Measurements from ENCODE around the gene SLC25A22.

SLC25A22 gene

GRCh38 chr11:788953-789940, 8.8 kb downstream of the SLC25A22 start:
- no peak for DNase-seq (ENCODE audit: low spot score)

GRCh38 chr11:788009-788640, 10.0 kb downstream of the SLC25A22 start:
- DNase-seq (ENCODE audit: low spot score): no peak

DNA sequence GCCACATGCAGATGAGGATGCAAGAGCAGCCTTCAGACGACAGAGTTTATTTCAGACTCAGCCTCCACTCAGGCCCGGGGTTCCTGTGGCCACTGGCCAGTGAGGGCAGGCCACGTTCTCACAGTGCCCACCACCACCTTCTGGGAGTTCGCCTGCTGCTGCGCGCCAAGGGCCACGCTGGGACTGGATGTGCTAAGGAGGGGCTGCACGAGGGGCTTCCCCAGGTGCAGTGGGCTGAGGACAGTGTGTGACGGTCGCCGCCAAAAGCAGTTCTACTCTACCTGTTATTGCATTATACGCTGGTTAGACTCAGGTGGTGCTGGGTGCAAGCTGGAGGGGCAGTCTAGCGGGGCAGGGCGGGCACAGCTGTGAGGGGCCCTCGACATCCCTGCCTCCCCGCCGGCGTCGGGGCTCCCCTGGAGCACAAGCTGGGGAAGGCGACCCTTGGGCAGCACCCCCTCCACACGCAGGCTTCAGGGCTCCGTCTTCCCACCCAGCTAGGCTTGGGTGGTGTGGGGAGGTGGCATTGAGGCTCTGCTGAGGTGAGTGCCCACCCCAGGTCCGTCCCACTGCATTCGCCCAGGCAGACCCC, 10.9 kb downstream of the SLC25A22 start:
- no peak for DNase-seq (ENCODE audit: low spot score)

DNA sequence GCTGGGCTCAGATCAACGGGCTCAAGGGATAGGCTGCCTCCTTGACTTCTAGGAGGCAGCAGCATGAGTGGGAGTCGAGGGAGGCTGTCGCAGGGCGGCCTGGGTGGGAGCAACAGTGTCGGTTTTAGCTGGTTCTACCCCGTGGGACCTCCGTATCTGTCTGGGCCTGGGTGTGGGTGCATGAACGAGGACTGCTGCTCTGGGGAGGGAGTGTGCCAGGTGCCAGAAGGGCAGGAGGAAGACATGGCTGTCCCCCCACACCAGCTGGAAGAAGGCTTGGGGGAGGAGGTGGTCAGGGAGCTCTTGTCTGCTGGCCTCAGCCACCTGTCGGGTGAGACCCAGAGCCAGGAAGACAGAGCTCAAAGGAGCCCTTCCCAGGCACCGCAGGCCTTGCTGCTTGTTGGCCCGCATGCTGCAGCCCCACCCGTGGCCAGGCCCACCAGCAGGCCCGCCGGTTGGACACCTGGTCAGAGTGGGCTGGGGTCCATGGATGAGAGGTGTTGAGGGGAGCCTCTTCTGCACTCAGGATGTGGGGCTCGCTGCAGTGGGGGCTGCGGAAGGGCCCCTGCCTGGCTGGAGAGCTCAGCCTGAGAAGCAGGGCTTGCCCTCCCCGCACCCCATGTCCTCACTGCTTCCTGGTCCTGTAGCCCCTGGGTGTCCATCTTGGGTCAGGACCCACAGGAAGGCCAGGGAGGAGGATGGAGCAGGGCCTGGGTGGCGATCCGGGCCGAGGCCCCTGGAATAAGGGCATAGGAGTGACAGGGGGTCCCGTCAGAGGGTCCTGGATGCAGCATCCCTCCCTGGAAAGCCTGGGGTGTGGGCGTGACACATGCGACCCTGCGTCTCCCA, 11.6 kb downstream of the SLC25A22 start:
- no peak for DNase-seq (ENCODE audit: low spot score)

GRCh38 chr11:783581-784015, 14.5 kb downstream of the SLC25A22 start:
- DNase-seq (ENCODE audit: low spot score): no peak

DNA sequence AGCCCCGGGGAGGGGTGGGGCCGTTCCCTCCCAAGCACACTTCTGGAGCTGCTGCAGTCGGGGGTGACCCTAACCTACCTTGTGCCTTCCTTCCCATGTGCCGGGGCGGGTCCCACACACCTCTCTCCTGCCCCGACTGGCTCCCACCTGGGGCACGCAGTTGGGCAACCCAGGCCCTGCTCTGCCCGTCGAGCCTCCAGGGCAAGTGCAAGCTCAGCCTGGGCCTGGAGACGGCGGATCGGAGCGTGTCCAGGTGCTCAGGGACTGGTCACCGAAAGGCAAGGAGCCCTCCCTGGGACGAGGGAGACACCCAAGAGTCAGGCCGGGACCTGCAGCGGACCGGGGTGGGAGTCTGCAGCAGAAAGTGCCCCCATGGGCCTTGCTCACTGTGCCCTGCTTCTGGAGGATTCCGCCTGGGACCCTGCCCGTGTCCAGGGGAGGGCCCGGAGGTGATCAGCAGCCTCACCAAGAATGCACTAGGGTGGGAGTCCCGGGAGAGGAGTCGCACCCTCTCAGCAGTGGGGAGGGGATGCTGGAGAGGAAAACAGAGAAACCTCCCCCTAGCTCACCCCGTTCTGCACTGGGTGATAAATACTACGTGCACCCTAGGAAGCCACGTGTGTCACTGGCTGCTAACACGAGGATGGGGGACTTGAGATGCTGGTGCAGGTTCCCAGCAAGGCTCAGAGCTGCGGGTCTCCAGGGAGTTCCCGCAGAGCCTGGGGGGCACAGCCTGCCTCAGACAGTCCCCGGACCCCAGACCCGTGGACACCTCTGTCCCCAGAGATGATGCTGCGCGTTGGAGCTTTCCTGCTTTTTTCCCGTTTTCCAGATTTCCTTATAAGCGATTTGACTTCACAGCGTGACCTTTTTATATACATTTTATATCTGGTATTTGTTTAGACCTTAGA, 15.6 kb downstream of the SLC25A22 start:
- DNase-seq (ENCODE audit: low spot score): no peak

DNA sequence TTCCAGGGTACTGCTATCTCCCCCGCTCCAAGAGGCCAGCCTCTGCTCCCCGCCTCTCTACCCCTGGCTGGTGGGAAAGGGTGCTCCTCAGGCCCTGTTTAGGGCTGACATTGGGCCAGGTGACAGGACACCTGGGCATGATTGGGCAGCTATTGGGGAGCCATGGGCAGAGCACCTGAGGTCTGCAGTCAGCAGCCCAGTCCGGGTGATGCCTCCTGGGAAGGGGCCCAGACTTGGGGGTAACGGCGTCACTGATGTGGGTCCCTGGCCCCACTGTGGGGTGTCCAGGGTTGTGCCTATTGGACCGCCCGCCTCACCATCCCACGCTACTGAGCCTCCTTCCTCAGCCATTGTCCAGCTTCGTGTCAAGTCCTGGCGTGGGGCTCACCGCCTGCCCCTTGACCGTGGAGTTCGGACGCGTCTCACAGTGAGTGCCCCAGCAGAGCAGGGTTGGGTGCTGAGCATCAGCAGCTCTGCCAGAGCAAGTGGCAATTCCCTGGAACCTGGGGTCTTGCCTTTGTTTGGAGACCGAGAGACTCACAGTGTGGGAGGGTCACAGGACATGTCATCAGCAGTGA, 18.0 kb downstream of the SLC25A22 start:
- no peak for DNase-seq (ENCODE audit: low spot score)

DNA sequence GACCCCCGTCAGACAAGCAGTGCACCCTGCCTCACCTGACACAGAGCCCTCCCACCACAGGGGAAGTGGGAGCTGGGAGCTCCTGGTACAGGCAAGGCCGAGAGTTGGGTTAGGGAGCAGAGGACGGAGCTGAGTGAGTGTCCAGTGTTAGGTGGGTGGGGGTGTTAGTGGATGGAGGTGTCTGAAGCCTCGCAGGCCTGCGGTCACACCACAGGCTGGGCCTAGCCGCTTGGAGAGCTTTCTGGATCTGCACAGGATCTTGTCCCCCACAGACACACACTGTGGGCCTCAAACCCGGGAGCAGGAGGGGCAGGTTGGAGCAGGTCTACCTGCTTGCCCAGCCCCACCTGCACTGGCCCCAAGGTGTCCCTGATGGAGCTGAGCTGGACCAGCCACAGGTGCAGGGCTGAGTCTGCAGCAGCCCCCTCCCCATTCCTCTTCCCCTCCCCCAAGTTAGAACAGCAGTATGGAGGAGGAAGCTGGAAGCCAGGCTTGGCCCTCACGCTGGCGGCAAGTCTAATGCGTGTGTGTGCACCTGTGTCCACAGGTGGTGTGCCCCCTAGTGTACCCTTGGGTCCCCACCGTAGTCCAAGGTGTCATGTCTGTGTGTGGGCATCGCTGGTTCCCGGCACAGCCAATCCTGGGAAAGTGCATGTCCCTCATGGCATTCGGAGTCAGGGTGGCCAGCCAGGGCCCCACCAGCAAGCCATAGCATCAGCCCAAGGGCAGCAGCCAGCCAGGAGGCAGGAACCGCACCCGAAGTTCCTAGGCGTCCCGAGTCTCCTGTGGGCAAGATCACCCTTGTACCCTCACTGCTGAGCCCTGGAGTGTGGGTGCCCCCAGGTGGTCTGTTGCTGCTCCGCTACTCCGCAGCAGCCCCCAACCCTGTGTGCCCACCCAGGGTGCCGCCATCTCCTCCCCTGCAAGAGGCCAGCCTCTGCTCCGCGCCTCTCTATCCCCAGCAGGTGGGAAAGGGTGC, 18.8 kb downstream of the SLC25A22 start:
- no peak for DNase-seq (ENCODE audit: low spot score)

GRCh38 chr11:777288-778255, 20.5 kb downstream of the SLC25A22 start, which contains the start of gene GATD1:
GATD1 (minus strand) TSS chr11:777487; CDS start chr11:777462, 25 bp downstream.
- DNase-seq (ENCODE audit: low spot score): peak; percentile 77

DNA sequence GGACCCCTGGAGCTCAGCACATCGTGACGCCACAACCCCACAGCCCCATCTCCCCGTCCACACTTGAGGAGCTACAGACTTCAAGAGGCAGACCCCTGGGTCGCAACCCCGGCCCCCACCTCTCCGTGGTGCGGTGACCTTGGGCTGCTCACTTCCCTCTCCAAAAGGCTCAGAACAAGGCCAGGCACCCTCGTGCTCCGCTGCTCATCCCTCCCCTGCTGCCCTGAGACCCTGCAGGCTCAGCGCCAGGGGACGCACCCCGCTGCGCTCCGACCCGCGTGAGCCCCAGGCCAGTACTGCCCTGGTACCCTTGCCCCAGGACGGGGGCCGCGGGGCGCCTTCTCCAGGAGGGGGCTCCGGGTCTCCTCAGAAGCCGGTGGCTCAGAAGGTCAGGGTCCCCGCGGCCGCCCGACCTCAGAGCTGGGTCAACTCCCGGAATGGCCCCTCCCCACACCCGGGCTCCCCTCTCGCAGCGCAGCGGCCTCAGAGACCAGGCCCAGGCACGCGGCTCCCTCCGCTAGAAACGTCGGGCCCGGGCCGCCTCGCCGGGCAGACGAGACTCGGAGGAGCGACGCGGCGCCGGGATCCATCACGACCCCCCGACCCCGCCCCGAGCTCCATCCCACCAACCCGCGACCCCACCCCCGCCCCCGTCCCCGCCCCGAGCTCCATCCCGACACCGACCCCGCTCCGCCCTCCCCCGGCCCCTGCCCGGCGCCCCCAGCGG, 21.4 kb downstream of the SLC25A22 start:
- DNase-seq (ENCODE audit: low spot score): no peak

DNA sequence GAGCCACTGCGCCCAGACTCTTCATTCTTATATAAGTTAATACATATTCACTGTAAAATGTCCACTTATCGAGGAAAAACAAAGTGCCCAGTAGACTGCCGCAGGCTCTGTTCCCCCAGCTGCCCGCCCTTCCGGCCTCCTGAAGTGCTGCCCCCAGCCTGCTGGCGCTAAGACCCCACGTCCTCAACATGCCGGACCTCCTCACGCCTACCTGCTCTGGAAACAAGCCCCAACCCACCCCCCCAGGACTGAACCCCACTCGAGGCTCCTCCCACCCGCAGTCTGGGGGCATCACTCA, 21.9 kb downstream of the SLC25A22 start:
- DNase-seq (ENCODE audit: low spot score): no peak

GRCh38 chr11:774873-775592, 23.0 kb downstream of the SLC25A22 start:
- DNase-seq (ENCODE audit: low spot score): no peak

- DNase-seq (ENCODE audit: low spot score): no peak
These were observed 24.3 kb downstream of the SLC25A22 start for GRCh38 chr11:773830-774229.

DNA sequence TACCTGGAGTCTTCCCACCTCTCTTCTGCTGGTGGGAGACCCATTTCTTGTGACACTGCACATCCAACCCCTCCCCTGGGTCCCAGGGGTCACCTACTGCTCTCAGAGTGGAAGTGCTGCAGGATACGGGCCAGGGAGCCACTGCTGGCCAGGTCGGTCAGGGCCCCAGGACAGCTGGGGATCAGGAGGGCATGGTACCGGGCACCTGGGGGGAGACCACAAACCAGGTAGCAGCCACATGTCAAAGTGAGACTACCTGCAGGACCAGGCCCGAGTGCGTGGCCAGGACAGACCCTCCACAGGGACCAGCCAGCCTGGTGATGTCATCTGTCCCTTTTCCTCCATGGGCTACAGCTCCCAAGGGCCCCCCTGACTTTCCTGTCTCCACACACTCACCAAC, 24.7 kb downstream of the SLC25A22 start:
- no peak for DNase-seq (ENCODE audit: low spot score)

DNA sequence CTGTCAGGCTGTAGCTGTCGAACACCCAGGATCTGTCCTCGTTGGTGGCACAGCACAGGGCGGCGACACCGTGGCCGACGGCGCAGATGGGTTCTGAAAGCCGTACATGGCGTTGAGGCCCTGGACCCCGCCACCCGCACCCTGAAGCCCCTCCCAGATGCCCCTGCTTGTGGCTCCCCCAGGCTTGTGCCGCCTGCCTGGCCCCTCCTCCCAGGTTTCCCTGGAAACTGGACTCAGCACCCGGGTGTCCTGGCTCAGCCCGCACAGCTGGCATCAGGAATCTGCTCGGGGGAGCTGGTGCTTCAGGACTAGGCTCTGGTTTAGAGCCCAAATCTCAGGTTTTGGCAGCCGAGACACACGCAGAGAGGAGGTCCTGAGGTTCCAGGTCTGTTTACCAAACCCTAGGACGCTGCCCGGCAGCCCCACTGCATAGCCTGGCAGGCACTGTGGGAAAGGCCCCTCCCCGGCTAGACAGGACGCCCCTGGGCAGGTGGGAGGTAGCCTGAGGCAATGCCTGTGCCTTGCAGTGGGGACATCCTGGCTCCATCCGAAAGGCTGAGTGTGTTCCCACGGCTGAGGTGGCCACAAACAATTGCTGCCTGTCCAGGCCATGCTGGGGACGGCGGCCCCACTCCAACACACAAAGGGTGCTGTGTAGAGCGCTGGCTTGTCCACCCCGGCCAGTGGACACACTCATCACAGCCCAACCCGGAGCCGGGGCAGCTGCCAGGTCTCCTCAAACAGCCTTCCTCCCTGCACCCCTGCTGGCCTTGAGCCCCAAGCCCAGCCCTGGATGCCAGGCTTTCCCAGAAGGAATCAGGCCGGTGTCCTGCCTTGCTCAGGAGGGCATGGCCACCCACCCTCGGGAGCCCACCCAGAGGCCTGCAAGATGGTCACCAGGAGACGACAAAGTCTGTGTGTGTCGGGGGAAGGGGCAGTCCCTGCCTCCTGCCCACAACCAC, 25.4 kb downstream of the SLC25A22 start:
- no peak for DNase-seq (ENCODE audit: low spot score)

Data from SW480 (cell line).